K562 (cell line): ENCODE data around the gene KMT2A. TPM values are rescaled to one million over a fixed set of nuclear protein-coding genes. Genes with fewer than 3 reads are reported as not detected.

ENCODE experiments used
- DMBX1 ChIP-seq: fragments of 250-450 bp; sonication (Bioruptor Pico); IDR thresholded peaks from 2 replicates; pipeline ENCODE4 v1.8.0; 2022; ENCODE audit warnings: inconsistent platforms, mild to moderate bottlenecking, moderate library complexity, borderline replicate concordance
- HEY1 ChIP-seq: fragments of 250-450 bp; sonication (Bioruptor Pico); IDR thresholded peaks from 2 replicates; pipeline ENCODE4 v1.5.0; 2020; ENCODE audit warnings: mild to moderate bottlenecking, moderate library complexity, borderline replicate concordance
- HINFP ChIP-seq: fragments of 450-650 bp; conservative IDR thresholded peaks from 2 replicates; pipeline ENCODE4 v1.6.1; 2016; ENCODE audit warnings: missing genetic modification characterization, low read depth, mild to moderate bottlenecking, control low read depth, missing compliant biosample characterization
- HNRNPH1 ChIP-seq: fragments of 200-400 bp; formaldehyde crosslinking; optimal IDR thresholded peaks from 2 replicates; pipeline ENCODE3; 2017; ENCODE audit warnings: low read depth, mild to moderate bottlenecking, low read length, moderate library complexity
- MXD1 ChIP-seq: fragments of 250-450 bp; sonication (Bioruptor Pico); IDR thresholded peaks from 2 replicates; pipeline ENCODE4 v1.8.0; 2021; ENCODE audit warnings: borderline replicate concordance, mild to moderate bottlenecking, moderate library complexity; ENCODE audit not compliant: poor library complexity, severe bottlenecking
- NELFE ChIP-seq: IDR thresholded peaks from 2 replicates; pipeline ENCODE4 v1.6.1; 2011; ENCODE audit warnings: mild to moderate bottlenecking; ENCODE audit not compliant: insufficient read depth, insufficient read length
- PHF8 ChIP-seq: fragments of 200-600 bp; sonication (generic); IDR thresholded peaks from 2 replicates; pipeline ENCODE4 v1.6.1; 2012; ENCODE audit warnings: mixed run types, mild to moderate bottlenecking, inconsistent platforms, low read length, moderate library complexity, borderline replicate concordance
- POLR2G ChIP-seq: fragments of 200-400 bp; formaldehyde crosslinking; IDR thresholded peaks from 2 replicates; pipeline ENCODE4 v1.6.1; 2017; ENCODE audit warnings: low read depth, mild to moderate bottlenecking, antibody characterized with exemption, low read length, moderate library complexity
- RERE ChIP-seq: sonication (generic); formaldehyde crosslinking; IDR thresholded peaks from 2 replicates; pipeline ENCODE4 v1.8.0; 2023; ENCODE audit warnings: missing genetic modification reagents, mild to moderate bottlenecking, borderline replicate concordance
- TCF7L2 ChIP-seq: fragments of 150-350 bp; IDR thresholded peaks from 2 replicates; pipeline ENCODE4 v1.6.1; 2016; ENCODE audit warnings: low read depth, mild to moderate bottlenecking, low read length, moderate library complexity
- XRCC5 ChIP-seq: fragments of 200-400 bp; formaldehyde crosslinking; IDR thresholded peaks from 2 replicates; pipeline ENCODE4 v1.6.1; 2017; ENCODE audit warnings: low read depth, mild to moderate bottlenecking, low read length
- ZBTB7A ChIP-seq: IDR thresholded peaks from 2 replicates; pipeline ENCODE4 v1.6.1; 2011; ENCODE audit warnings: low read depth, mild to moderate bottlenecking, low read length, moderate library complexity, borderline replicate concordance; ENCODE audit not compliant: control insufficient read depth
- ZNF217 ChIP-seq: sonication (generic); formaldehyde crosslinking; IDR thresholded peaks from 2 replicates; pipeline ENCODE4 v1.8.0; 2022; ENCODE audit warnings: mild to moderate bottlenecking, missing genetic modification reagents
- ZNF431 ChIP-seq: sonication (generic); formaldehyde crosslinking; IDR thresholded peaks from 2 replicates; pipeline ENCODE4 v1.8.0; 2022; ENCODE audit warnings: mild to moderate bottlenecking, missing genetic modification reagents
- ZNF77 ChIP-seq: fragments of 250-450 bp; sonication (Bioruptor Pico); IDR thresholded peaks from 2 replicates; pipeline ENCODE4 v1.5.0; 2020
- polyA plus RNA-seq, 8 experiments: library from polyadenylated mRNA; depleted of rRNA in 4 of 8; stranded (reverse) in 5 of 8; unstranded in 3 of 8; fragments of >200 nt; fragmentation: Nextera tagmentation in 2 of 8; fragmentation: Illumina TruSeq in 1 of 8; extraction: Ambion mirVana in 2 of 8; extraction: Trizol in 1 of 8; gene quantifications; 2 replicates each; pipeline versions ENCODE4 v1.2.1 to v1.2.3, GENCODE V29; 2011 to 2014; ENCODE audit warnings: inconsistent platforms in 1 of 8, missing spikeins in 1 of 8
- total RNA-seq, 7 experiments: library from RNA; depleted of rRNA in 6 of 7; stranded (reverse); fragments of >200 nt in 6 of 7; fragmentation: Illumina TruSeq in 2 of 7; extraction: Trizol in 2 of 7; gene quantifications; 2 replicates each; pipeline versions ENCODE4 v1.2.1 to v1.2.3, GENCODE V29; 2011 to 2021; ENCODE audit warnings: low replicate concordance in 1 of 7
- TF ChIP-seq, protein P1 (sequence below): sonication (generic); formaldehyde crosslinking; IDR thresholded peaks from 2 replicates; pipeline ENCODE4 v1.5.0; 2020; ENCODE audit warnings: missing genetic modification reagents
- TF ChIP-seq, protein P2 (sequence below): sonication (generic); formaldehyde crosslinking; IDR thresholded peaks from 2 replicates; pipeline ENCODE4 v1.8.0; 2022; ENCODE audit warnings: missing genetic modification reagents, mild to moderate bottlenecking, borderline replicate concordance

KMT2A gene
- total and polyA plus RNA-seq, 9 of the 15 experiments (the other 6 are each of a cell fraction or from before 2014, with no cell fraction given), result 9.6 to 59.9 (median 32.6) TPM

GRCh38 chr11:118401151-118401879 lies 35.0 kb upstream of the KMT2A start, which contains the start of gene ATP5MG (continued):
- TF ChIP-seq ZNF431 (no peak), XRCC5 (no peak), RERE (CRISPR knock-in tag) (0 out of 2 replicates have a peak, but pooled peaks have one; percentile 60), PHF8 (peak; percentile 86; the same call in 1 of the 2 replicates), DMBX1 (CRISPR knock-in tag) (no peak), TCF7L2 (peak; percentile 54; the same call in 1 of the 2 replicates), ZNF217 (CRISPR knock-in tag) (no peak), NELFE (no peak), POLR2G (peak; percentile 86), ZBTB7A (peak; percentile 85), HINFP (tag) (no peak), MXD1 (CRISPR knock-in tag) (no peak), HEY1 (CRISPR knock-in tag) (no peak), ZNF77 (no peak), HNRNPH1 (no peak)
- TF ChIP-seq, protein P1, sequence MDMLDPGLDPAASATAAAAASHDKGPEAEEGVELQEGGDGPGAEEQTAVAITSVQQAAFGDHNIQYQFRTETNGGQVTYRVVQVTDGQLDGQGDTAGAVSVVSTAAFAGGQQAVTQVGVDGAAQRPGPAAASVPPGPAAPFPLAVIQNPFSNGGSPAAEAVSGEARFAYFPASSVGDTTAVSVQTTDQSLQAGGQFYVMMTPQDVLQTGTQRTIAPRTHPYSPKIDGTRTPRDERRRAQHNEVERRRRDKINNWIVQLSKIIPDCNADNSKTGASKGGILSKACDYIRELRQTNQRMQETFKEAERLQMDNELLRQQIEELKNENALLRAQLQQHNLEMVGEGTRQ (CRISPR knock-in tag), result no peak
- TF ChIP-seq, protein P2, sequence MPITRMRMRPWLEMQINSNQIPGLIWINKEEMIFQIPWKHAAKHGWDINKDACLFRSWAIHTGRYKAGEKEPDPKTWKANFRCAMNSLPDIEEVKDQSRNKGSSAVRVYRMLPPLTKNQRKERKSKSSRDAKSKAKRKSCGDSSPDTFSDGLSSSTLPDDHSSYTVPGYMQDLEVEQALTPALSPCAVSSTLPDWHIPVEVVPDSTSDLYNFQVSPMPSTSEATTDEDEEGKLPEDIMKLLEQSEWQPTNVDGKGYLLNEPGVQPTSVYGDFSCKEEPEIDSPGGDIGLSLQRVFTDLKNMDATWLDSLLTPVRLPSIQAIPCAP (CRISPR knock-in tag), result no peak
